NB4 (cell line): ENCODE data around the gene ITGA1.

Experiments
- POLR2A ChIP-seq: IDR thresholded peaks from 2 replicates; pipeline ENCODE4 v1.6.1; 2011; ENCODE audit warnings: mild to moderate bottlenecking; ENCODE audit not compliant: insufficient read length; ENCODE audit errors: extremely low read depth
- TF ChIP-seq, protein P1 (sequence below): IDR thresholded peaks from one replicate; pipeline ENCODE4 v1.5.1; 2012; ENCODE audit warnings: low read depth, low read length

GRCh38 chr5:52796031-52796430 is 8.3 kb downstream of the ITGA1 start:
- TF ChIP-seq, protein P1, sequence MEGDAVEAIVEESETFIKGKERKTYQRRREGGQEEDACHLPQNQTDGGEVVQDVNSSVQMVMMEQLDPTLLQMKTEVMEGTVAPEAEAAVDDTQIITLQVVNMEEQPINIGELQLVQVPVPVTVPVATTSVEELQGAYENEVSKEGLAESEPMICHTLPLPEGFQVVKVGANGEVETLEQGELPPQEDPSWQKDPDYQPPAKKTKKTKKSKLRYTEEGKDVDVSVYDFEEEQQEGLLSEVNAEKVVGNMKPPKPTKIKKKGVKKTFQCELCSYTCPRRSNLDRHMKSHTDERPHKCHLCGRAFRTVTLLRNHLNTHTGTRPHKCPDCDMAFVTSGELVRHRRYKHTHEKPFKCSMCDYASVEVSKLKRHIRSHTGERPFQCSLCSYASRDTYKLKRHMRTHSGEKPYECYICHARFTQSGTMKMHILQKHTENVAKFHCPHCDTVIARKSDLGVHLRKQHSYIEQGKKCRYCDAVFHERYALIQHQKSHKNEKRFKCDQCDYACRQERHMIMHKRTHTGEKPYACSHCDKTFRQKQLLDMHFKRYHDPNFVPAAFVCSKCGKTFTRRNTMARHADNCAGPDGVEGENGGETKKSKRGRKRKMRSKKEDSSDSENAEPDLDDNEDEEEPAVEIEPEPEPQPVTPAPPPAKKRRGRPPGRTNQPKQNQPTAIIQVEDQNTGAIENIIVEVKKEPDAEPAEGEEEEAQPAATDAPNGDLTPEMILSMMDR = no peak
- no peak for TF ChIP-seq POLR2A
